ENCODE data around the gene TMC2.

Gene TMC2

DNA sequence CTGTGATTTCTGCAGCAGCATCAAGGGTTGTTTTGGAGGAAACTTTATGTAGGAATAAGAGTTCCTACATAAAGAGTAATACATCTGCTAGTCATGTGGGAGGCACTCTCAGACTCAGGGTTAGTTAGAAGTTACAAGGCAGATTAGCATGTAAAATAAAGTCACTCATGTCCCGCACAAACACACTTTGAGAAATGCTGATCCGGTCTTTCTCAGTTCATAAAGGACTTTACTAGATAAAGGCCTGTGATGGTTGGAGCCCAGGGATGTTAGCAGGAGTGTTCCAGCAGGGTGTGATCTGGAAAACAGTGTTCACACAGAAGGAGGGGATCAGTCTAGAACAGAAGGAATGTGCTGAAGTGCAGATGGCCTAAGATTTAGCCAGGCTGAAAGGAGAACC lies 83.0 kb downstream of the TMC2 start:
- TF ChIP-seq, protein P1, sequence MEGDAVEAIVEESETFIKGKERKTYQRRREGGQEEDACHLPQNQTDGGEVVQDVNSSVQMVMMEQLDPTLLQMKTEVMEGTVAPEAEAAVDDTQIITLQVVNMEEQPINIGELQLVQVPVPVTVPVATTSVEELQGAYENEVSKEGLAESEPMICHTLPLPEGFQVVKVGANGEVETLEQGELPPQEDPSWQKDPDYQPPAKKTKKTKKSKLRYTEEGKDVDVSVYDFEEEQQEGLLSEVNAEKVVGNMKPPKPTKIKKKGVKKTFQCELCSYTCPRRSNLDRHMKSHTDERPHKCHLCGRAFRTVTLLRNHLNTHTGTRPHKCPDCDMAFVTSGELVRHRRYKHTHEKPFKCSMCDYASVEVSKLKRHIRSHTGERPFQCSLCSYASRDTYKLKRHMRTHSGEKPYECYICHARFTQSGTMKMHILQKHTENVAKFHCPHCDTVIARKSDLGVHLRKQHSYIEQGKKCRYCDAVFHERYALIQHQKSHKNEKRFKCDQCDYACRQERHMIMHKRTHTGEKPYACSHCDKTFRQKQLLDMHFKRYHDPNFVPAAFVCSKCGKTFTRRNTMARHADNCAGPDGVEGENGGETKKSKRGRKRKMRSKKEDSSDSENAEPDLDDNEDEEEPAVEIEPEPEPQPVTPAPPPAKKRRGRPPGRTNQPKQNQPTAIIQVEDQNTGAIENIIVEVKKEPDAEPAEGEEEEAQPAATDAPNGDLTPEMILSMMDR (IDR thresholded peaks at IDR 0.05; ENCODE audit: control insufficient read depth, insufficient read depth, low read depth, low read length, missing control alignments) = no peak
- H3K4me3 ChIP-seq (ENCODE audit: control insufficient read depth, low read depth, low read length) = no peak overlapping the region
- no peak for DNase-seq (ENCODE audit: low read depth)

DNA sequence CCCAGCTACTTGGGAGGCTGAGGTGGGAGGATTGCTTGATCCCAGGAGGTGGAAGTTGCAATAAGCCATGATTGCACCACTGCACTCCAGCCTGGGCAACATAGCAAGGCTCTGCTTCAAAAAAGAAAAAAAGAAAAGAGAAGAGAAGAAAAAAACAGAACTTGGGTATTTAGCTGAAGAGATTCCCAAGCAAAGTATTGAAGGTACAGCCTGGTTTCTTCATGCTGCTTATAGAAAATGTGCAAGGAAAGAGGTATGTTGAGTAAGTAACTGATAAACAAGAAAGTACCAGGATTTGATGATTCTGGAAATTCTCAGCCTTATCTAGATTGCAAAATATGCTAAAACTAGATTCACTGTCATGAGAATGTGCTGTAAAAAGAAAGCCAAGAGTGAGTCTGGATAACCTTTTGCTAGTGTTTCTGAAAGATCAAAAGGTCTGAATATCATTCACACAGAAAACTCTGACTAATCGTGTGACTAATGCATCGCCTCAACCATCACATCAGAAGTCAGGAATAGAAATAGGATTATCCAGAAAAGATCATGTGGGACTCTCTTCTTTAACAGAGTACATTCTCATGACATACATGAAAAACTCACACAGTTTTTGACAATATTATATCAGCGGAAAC lies 83.7 kb downstream of the TMC2 start:
- H3K4me3 ChIP-seq (ENCODE audit: control insufficient read depth, low read depth, low read length) = no peak overlapping the region
- no peak for DNase-seq (ENCODE audit: low read depth)
- TF ChIP-seq, protein P1 (IDR thresholded peaks at IDR 0.05; ENCODE audit: control insufficient read depth, insufficient read depth, low read depth, low read length, missing control alignments) = no peak

DNA sequence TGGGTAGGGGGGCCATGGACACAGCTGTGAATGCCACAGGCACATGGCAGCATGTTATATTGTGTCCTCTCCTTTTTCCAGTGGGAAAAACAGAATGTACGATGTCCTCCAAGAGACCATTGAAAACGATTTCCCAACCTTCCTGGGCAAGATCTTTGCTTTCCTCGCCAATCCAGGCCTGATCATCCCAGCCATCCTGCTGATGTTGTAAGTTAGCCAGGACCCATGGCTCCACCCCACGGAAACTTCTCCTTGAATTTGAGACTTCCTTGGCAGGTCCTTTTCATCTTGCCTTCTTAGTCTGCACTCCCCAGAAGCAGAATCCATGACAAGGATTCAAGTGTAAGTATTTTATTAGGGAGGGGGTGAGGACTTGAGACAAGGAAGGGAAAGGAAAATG lies 87.8 kb downstream of the TMC2 start:
- DNase-seq (ENCODE audit: low read depth) = no peak
- TF ChIP-seq, protein P1 (IDR thresholded peaks at IDR 0.05; ENCODE audit: control insufficient read depth, insufficient read depth, low read depth, low read length, missing control alignments) = no peak
- H3K4me3 ChIP-seq (ENCODE audit: control insufficient read depth, low read depth, low read length) = no peak overlapping the region

DNA sequence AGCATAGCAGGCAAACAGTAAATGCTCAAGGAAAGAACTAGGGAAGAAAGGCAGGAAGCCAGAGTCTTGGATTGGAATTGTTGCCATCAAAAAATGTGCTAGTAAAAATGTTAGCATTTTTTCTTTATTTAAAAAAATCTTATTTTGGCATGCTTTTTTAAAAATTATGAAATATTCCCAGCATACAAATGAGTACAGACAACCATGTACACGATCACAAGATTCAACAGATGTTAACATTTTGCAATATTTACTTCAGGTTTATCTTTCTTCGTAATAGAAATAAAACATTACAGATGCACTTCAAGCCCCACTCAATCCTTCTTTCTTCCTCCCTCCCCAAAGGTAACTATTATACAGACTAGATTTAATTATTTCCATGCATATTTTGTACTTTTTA lies 88.7 kb downstream of the TMC2 start:
- TF ChIP-seq, protein P1 (IDR thresholded peaks at IDR 0.05; ENCODE audit: control insufficient read depth, insufficient read depth, low read depth, low read length, missing control alignments) = no peak
- no peak for DNase-seq (ENCODE audit: low read depth)

DNA sequence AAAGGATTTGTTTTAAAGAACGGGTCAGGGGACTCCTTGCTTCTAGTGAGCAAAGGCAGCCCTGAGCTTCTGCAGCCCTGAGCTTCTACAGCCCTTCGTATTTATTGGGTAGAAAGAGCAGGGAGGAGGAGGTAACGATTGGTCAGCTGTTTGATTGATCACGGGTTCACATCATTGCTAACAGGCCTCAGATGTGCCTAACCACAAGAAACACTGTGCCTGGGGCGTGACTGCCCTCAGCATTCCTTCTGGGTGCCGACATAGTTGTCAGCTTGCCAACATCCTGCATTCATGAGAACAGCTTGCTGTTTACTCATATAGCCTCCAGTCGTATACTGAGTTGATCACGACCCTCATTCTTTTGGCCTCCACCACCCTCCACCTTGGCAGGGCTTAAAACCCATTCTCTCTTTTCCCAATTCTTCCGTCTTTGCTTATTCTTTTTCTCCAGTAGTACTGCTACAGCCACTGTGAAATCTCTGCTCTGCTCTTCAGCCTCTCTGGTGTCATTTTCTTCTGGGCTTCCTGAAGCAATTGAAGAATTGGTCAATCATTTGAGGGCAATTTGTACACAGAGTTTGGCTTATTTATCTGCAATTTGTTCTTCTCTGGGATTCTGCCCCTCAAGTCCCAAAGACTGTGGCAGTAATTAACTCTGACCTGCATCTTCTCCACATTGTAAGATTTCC lies 90.6 kb downstream of the TMC2 start:
- TF ChIP-seq, protein P1 (IDR thresholded peaks at IDR 0.05; ENCODE audit: control insufficient read depth, insufficient read depth, low read depth, low read length, missing control alignments) = no peak
- no peak overlapping the region for H3K4me3 ChIP-seq (ENCODE audit: control insufficient read depth, low read depth, low read length)
- peak; percentile 33 for DNase-seq (ENCODE audit: low read depth)

More for the DNA sequence above, 88.7 kb downstream of the TMC2 start:
- no peak overlapping the region for H3K4me3 ChIP-seq (ENCODE audit: control insufficient read depth, low read depth, low read length)

DNA sequence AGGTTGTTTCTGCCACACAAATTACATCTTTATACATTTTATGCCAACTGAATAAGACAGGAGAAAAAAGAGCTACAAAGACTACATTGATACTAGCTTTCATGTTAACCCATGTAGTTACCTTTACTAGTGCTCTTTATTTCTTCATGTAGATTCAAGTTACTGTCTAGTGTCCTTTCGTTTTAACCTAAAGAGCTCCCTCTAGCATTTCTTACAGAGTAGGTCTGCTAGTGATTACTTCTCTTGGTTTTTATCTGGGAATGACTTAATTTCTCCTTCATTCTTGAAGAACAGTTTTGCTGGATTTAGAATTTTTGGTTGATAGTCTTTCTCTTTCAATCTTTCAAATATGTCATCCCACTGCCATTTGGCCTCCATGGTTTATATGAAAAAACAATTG lies 94.9 kb downstream of the TMC2 start:
- TF ChIP-seq, protein P1 (IDR thresholded peaks at IDR 0.05; ENCODE audit: control insufficient read depth, insufficient read depth, low read depth, low read length, missing control alignments) = no peak
- H3K4me3 ChIP-seq (ENCODE audit: control insufficient read depth, low read depth, low read length) = no peak overlapping the region
- no peak for DNase-seq (ENCODE audit: low read depth)

Data from AG09309 (cell line).